ENCODE data around the gene ZFP92.
"Not testable (repeated sequence)": the region's sequence is repeated elsewhere in the genome, so short reads cannot be mapped to it uniquely, and the experiment has no call there.

The ZFP92 gene, protein sequence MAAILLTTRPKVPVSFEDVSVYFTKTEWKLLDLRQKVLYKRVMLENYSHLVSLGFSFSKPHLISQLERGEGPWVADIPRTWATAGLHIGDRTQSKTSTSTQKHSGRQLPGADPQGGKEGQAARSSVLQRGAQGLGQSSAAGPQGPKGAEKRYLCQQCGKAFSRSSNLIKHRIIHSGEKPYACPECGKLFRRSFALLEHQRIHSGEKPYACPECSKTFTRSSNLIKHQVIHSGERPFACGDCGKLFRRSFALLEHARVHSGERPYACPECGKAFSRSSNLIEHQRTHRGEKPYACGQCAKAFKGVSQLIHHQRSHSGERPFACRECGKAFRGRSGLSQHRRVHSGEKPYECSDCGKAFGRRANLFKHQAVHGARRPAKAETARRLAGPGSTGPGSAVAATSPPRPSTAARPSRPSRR

DNA sequence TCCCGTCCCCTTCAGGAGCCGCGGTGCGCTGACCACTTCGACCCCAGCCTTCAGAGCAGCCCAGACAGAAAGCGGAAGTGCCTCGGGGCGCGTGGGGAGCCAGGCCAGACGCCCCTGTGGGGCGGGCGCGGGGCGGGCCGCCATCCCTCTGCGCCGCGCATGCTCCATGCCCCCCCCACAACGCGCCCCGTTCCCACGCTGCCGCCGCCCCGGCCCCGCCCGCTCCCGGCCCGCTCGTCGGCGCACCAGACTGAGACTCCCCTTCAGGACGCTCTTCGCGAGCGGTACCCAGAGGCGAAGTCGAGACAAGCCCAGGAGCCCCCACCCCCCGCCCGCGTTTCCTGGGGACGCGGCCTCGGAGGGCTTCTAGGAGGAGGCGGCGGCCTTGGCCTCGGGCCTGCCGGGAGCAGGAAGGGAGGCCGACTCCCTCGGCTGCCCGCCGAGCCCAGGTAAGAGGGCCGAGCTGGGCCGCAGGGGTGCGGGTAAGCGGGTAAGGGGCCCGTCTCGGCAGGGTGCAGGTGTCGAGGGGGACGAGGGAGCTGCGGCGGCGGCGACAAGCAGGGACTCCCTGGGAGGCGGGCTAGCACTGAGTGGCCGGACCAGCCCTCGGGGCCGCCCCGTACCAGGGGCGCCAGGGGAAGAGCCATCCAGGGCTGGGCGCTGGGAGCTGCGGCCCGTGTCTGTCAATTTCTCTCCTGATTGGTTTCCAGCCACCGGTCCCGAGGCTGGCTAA lies at the start of gene ZFP92:
Gene ZFP92, plus strand, starts transcription at position 218 of the 733 bp plus-strand sequence. CDS start 6,851 bp downstream, outside the sequence.
- DNase-seq = no peak

DNA sequence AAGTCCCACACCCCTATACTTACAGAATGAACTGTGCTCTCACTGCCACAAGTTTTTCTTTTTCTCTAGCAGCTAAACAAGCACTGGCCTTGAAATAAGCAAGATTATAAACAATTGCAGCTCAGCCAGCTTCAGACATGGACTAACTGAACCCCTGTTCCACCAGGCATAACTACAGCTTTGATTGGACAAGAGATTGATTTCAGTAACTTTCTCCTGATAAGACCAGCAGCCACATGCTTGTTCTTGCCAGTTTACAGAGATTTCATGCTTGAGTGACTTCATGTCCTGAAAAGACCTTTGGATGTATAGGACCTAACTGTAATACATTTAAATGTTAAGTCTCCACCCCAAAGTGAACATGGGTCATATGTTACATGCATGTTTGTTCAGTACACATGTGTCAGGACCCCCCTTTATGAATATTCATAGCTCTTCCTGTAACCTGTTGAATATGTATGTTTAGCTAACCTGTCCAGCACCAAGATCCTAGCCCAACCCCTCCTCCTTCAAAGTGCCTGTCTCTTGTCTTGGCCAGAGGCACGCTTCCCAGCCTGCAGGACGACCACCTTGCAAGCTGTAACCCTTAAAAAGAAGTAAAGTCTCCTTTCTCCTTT lies 49.4 kb upstream of the ZFP92 start:
- no peak for DNase-seq

DNA sequence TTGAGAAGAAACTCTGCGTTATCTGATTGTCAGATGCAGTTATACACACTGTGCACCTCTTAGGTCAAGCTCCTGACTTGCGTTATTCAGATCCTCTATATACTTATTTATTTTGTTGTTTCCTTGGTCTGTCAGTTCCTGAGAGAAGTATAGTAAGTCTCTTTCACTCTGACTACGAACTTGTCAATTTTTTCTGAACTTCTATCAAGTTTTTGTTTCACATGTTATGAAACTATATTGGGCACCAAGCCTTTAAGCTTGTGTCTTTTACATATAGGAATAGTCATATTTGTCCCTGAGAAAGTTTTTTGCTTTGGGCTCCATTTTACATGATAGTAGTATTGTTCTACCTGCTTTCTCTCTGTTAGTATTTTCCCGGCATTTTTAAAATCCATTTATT lies 45.6 kb upstream of the ZFP92 start:
- DNase-seq = no peak

DNA sequence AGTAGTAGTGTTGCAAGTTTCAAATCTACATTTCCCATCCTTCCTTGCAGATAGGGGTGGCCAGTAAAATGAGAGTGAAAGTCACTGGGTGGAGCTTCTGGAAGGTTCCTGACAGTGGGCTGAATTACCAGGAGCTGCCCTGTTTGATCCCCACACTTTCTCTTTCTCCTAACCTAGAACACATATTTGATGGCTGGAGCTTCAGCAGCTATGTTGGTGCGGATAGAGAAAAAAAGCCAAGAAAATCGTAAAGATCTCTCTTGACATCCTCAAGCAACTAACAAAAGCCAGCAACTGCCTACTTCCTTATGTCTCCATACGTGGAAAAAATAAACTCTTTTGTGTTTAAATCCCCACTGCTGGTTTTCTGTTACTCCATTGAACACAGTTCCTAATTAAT lies 45.2 kb upstream of the ZFP92 start:
- DNase-seq = no peak

DNA sequence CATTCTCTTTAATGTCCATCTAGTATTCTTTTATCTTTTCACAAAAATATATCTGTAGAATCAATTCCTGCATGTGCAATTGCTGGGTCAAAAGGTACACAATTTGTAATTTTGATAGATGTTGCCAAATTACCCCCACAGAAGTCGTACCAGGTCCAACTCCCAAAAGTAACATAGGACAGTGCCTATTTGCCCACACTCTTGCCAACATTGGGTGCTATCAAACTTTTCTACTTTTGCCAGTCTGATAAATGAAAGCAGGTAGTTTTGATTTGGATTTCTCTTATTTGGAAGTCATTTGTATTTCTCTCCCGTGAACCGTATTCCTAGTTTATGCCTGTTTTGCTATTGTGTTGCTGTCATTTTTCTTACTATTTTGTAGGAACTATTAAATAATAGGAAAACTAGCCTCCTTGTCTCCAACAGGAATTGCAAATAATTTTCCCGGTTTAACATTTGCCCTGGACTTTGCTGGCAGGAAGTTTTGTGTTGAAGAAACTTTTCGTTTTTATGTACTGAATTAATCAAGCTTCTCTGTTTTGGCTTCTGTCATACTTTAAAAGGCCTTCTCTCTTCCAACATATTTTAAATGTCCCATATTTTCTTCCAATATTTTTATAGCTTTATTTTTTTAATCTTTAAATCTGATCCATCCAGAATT lies 44.3 kb upstream of the ZFP92 start:
- no peak for DNase-seq

DNA sequence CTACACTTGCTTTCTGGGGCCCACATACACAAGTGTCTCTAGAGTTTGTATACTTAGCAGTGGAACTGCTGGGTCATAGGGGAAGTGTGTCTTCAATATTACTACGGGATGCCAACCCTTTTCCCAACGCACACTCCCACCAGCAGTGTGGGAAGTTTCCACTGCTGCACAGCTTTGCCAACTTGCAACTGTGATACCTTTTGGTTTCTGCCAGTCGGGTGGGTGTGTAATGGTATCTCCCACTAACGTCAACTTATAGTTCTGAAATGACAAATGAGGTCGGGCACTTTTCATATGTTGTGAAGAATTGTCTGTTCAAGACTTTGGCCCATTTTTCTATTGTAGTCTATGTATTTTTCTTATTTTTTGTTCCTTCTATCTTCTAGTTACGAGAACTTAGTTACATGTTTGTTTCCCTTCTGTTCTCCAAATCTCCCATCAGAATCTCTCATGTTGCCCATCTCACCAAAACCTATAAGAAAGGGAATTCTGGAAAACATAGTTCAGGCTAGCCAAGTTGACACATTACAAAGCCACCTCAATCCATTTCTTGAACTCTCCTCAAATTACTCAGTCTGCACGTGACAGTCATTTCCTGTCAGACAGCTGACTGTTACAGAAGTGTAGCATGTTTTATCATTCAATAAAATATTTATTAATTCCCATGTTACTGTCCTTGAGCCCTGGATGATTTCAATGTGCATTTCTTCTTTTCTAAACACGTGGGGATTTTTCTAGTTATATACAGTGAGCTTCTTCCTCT lies 40.8 kb upstream of the ZFP92 start:
- no peak for DNase-seq

DNA sequence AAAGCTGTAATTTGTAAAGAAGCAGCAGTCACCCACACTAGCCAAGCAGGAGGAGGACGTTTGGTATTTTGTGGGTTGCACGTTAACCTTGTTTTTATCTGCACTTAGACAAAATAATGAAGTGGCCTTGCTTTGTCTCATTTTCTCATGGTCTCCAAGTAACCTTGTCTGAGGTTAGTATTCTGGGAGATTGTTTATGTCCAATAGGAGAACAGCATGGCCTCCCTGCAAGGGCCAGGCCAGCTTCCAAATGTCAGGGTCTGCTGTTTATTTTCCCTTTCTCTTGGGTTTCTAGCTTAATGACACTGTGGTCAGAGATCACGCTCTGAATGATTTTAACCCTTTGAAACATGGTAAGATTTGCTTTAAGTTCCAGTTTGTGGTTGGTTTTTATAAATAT lies 40.0 kb upstream of the ZFP92 start:
- no peak for DNase-seq

DNA sequence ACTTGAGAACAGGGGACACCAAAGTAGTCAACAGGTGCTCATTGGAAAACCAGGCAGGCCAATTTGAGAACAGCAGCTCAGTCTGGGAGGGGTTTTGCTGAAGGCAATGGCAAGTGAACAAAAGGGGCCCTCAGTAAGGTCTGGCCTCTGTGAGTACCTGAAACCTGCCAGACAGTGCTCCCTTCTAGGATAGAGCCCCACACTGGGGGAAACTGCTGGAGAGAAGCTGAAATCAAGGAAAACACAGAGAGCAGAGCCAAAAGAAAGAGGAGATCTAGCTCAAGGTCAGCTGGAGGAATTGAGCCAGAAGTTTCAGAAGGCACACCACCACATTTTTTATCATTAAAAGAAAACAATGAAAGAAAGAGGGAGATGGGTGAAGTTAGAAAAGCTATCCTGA lies 38.3 kb upstream of the ZFP92 start:
- no peak for DNase-seq

DNA sequence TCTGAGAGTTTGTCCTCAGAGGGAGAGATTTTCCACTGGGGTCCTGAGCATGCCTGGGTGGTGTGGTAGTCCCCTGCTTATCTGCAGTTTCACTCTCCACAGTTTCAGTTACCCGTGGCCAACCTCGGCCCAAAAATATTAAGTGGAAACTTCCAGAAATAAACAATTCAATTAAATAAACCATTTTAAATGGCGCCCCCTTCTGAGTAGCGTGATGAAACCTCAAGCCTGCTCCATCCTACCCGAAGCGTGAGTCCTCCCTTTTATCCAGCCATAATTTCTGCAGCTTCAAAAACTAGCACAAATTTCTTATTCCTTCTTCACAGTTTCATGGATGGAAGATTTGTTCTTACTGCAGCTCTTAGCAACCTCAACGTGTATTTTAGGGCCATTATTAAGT lies 36.8 kb upstream of the ZFP92 start:
- no peak for DNase-seq

DNA sequence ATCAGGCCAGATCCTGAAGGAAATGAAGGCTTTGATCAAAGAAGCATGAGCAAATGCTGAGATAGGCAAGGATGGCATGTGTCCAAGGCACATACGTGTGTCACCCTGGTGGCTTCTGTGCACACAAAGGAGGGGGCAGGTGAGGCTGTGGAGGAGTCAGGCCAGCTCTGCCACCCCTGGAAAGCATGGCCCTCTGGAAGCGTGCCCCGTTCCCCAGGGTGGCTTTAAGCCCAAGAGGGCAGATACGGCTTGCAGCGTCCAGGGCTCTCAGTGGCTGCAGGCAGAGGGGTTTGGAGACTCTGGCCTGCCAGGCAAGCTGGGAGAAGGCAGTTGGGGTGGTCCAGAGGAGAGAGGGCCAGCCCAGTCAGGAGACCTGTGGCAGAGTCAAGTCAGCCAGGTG lies 35.7 kb upstream of the ZFP92 start:
- no peak for DNase-seq

DNA sequence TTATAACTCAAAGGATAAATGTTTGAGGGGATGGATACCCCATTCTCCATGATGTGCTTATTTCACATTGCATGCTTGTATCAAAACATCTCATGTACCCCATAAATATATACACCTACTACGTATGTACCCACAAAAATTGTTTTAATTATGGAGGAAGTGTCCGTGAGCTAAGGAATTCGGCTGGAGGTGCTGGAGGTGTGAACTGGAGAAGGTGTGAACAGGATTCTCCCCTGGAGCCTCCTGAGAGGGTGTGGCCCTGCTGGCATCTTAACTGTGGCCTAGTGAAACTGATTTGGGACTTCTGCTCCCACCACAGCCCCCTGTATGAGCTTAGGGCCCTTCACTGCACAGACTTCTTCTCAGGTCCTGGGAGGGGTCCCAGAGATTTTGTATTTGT lies 33.5 kb upstream of the ZFP92 start:
- no peak for DNase-seq

DNA sequence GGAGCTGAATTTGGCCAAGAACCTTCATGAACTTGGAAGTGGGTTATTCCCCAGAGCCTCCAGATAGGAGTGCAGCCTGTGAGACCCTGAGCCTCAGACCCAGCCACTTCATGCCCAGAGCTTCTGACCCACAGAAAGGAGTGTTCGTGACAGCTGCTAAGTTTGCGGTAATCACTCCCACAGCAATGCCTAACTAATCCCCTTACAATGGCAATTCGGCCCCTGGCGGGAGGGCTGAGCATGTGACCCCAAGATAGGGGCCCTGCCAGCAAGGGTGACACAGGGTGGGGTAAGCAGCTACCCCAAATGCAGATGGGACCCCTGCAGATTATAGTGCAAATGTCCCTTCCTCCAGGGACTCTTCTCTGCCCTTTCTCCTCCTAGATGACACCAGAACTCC lies 32.7 kb upstream of the ZFP92 start:
- DNase-seq = no peak

DNA sequence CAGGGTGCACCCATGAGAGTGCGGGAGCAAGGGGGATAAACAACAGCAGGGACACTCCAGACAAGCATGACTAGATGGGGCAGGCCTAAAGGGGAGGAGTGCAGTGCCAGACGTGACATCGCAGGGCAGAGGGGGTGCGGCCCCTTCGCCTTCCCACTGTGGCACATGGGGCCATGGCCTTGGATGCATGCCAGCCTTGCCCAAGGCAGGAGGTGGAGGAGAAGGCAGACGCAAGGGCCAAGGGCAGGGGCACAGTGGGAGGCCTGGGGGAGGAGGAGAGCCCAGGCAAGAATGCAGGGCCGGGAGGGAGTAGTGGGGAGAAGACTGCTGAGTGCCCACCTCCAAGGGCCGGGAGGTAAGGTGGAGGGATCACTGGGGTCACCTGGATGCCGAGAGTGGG lies 31.8 kb upstream of the ZFP92 start:
- DNase-seq = no peak

DNA sequence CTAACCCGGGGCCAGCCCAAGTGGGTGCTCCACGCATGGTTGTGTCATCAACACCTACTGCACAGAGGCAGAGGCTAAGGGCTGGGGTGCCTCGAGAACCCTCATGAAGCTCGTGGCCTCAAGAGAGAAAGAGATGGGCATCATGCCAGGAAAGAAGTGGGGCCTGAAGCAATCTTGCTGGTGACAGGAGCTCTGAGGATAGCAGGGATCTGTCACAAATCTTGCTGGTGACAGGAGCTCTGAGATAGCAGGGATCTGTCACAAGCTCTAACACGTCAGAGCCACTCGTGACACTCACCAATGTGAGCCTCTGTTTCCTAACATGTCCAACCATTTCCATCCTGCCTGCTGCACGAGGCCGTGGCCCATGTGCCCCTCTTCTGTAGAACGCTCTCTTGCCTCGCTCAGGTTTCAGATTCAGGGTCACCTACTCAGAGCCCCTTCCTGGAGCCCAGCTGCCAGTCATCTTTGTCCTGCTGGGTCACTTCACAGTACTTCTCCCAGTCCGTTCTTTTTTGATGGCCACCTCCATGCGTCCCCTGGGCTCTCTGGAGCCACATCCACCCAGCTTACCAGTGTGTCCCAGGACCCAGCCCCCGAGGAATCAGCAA lies 31.2 kb upstream of the ZFP92 start:
- DNase-seq = no peak

DNA sequence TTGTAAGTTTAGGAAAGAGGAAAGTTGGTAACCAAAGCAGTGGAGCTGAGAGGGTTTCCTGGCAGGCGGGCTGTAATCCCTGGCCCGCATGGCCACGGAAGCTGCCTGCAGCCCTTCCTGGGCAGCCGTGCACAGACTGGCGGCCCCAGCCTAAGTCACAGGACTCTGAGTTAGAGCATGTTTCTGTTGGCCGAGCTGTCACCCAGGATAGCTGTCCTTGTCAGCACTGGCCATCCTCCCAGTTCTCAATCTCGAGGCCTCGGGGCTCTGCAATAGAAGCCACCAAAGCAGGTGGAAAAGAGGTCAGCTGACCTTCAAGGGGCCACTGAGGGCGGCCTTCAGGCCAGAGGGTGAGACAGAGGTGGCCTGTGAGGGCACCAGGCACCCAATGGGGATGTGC lies 30.6 kb upstream of the ZFP92 start:
- no peak for DNase-seq

DNA sequence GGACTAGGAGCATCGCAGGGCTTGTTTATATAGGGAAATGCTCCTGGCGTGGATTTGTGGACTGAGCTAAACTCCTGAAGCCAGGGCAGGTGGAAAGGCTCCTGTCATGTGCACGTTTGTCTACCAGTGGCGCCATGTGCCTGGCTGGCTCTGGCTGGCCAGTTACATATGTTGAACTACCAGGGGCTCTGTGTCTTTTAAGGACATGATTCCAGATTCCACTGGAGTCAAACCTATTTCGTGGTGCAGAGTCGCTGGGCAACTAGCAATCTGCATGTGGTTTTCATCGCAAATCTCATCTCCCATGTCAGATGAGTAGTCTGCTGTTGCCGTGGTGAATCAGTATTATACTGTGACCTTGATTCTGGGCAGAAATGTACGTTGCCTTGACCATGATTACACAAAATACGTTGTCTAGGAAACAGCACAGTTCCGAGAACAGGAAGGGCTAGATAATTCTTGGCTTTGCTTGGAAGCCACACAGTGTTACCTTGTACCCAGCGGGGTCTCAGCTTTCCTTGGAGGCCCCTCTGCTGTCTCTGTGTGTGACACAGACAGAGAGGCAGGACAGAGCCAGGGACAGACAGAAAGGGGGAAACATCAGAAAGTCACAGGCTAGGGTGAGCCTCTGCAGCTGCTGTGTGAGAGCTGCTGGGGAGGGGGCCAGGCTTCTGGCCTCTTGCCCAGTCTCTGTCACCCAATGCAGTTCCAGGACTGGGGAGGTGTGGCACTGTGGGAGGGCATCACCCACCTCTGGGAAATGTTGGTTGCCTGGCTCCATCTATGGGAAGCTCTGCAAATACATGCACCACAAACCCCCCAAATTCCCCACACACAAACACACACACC lies 29.4 kb upstream of the ZFP92 start:
- DNase-seq = peak; percentile 52

DNA sequence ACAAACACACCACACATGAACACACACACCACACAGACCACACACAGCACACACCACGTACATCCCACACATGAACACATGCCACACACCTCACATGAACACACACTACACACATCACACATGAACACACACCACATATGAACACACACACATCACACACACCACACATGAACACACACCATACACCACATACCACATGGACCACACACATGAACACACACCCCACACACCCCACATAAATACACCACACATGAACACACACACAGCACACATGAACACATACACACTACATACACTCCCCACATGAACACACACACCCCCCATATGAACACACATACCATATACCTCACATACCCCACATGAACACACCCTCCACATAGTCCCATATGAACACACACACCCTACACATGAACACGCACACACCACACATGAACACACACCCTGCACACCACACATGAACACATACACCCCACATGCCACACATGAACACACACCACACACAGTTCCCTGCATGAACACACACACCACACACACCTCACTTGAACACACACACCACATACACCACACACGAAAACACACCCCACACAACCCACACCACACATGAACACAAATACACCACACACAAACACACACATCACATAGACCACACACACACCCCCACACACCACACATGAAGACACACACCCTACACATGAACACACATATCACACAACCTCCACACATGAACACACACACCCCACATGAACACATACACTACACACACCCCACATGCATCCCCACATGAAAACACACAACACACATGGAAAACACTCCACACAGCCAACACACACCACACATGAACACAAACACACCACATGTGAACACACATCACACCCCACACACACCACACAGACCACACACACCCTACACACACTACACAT lies 28.4 kb upstream of the ZFP92 start:
- DNase-seq = no peak

DNA sequence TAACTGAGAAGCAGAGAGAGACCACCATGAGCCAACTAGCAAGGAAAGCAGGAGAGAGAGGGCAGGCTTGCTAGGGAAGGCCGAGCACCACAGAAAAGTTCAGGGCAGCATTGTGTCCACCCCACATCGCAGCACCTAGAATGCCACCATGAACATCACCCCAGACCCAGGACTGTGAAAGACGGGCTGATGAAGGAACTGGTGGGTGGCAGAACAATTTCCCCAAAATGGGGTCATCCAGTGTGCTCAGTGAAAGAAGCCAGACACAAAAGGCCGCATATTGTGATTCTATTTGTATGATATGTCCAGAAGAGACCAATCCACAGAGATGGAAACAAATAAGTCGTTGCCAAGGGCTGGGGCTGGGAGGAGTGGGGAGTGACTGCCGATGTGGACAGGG lies 26.9 kb upstream of the ZFP92 start:
- no peak for DNase-seq

DNA sequence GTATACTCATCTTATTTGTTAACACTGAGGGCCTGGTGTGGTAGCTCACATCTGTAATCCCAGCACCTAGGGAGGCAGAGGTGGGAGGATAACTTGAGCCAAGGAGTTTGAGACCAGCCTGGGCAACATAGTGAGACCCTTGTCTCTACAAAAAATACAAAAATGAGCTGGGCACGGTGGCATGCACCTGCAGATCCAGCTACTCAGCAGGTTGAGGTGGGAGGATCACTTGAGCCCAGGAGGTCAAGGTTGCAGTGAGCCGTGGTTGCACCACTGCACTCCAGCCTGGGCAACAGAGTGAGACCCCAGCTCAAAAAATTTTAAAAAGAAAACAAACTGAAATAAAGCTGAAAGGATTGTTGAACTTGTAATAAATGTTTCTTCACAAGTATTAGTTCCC lies 26.3 kb upstream of the ZFP92 start:
- DNase-seq = not testable (repeated sequence)

DNA sequence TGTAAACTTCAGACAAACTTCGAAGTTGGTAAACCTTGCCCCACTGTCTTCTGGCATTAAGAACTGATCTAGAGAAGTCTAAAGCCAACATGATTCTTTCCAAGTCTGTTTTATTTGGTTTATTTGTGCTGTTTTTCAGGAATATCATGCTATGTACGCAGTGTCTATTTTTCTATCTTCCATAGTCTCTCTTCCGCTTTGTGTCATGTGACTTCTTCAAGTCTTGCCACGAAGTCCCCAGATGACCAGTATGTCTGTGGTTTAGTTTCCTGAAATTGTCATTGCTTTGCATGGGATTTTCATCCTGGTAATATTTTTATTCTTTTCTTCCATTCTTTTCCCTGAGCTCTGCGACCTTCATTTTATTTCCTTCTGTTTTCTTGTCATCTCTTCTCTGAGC lies 25.2 kb upstream of the ZFP92 start:
- no peak for DNase-seq

All from NCI-H1436 treated with DMSO at 0.1 percent for 48 hours (cell line).